Skin epidermis (tissue), 12 donors: ENCODE results near the gene UNC5C.

Source experiments
- H3K27ac ChIP-seq, 21 experiments: fragments of 200-600 bp; sonication (generic) in 11 of 21; one replicate each; pipeline ENCODE4 v1.5.0; 2020; ENCODE audit warnings: mild to moderate bottlenecking in 3 of 21, inconsistent platforms in 2 of 21, moderate library complexity in 2 of 21
- H3K4me3 ChIP-seq, 7 experiments: fragments of 200-600 bp; sonication (generic) in 2 of 7; one replicate each; pipeline ENCODE4 v1.5.0; 2020; ENCODE audit warnings: inconsistent platforms in 2 of 7, mild to moderate bottlenecking in 2 of 7, moderate library complexity in 1 of 7

The UNC5C gene

GRCh38 chr4:95547715-95548471 is 880 bp downstream of the UNC5C start:
- peak overlapping the region in 6 of 7 experiments; percentile 10 to 41 (median 27) for H3K4me3 ChIP-seq
- peak overlapping the region in 2 of 21 experiments; percentile 0 to 11 for H3K27ac ChIP-seq

- Histone ChIP-seq H3K4me3 (peak overlapping the region in 3 of 7 experiments; percentile 24 to 41 (median 39)), H3K27ac (peak overlapping the region in 1 of 21 experiments; percentile 11)
Observed at GRCh38 chr4:95546866-95547714, 1.7 kb downstream of the UNC5C start.

GRCh38 chr4:95546221-95546620 is 2.6 kb downstream of the UNC5C start:
- H3K4me3 ChIP-seq = no peak overlapping the region
- no peak overlapping the region for H3K27ac ChIP-seq

- Histone ChIP-seq H3K4me3 (no peak overlapping the region), H3K27ac (no peak overlapping the region)
Observed at GRCh38 chr4:95545546-95545945, 3.2 kb downstream of the UNC5C start.

GRCh38 chr4:95544113-95545103 is 4.4 kb downstream of the UNC5C start:
- Histone ChIP-seq H3K27ac (no peak overlapping the region), H3K4me3 (no peak overlapping the region)

- no peak overlapping the region for H3K27ac ChIP-seq
- H3K4me3 ChIP-seq = no peak overlapping the region
Observed at GRCh38 chr4:95541889-95542607, 6.7 kb downstream of the UNC5C start.

- Histone ChIP-seq H3K4me3 (no peak overlapping the region), H3K27ac (no peak overlapping the region)
Observed at GRCh38 chr4:95541094-95541493, 7.7 kb downstream of the UNC5C start.

- Histone ChIP-seq H3K27ac (no peak overlapping the region), H3K4me3 (no peak overlapping the region)
Observed at GRCh38 chr4:95540227-95540626, 8.5 kb downstream of the UNC5C start.

GRCh38 chr4:95539106-95539505 is 9.7 kb downstream of the UNC5C start:
- no peak overlapping the region for H3K27ac ChIP-seq
- H3K4me3 ChIP-seq = no peak overlapping the region

- Histone ChIP-seq H3K27ac (no peak overlapping the region), H3K4me3 (no peak overlapping the region)
Observed at GRCh38 chr4:95537863-95538488, 10.8 kb downstream of the UNC5C start.

GRCh38 chr4:95537191-95537590 is 11.6 kb downstream of the UNC5C start:
- Histone ChIP-seq H3K4me3 (no peak overlapping the region), H3K27ac (no peak overlapping the region)

GRCh38 chr4:95536650-95537049 is 12.1 kb downstream of the UNC5C start:
- Histone ChIP-seq H3K27ac (no peak overlapping the region), H3K4me3 (no peak overlapping the region)

GRCh38 chr4:95535180-95535579 is 13.6 kb downstream of the UNC5C start:
- H3K27ac ChIP-seq = no peak overlapping the region
- no peak overlapping the region for H3K4me3 ChIP-seq

GRCh38 chr4:95534032-95534431 is 14.7 kb downstream of the UNC5C start:
- Histone ChIP-seq H3K4me3 (no peak overlapping the region), H3K27ac (no peak overlapping the region)

GRCh38 chr4:95533254-95533653 is 15.5 kb downstream of the UNC5C start:
- H3K4me3 ChIP-seq = no peak overlapping the region
- H3K27ac ChIP-seq = no peak overlapping the region

- H3K27ac ChIP-seq = no peak overlapping the region
- no peak overlapping the region for H3K4me3 ChIP-seq
Observed at GRCh38 chr4:95532305-95532704, 16.5 kb downstream of the UNC5C start.

GRCh38 chr4:95531141-95531540 is 17.6 kb downstream of the UNC5C start:
- Histone ChIP-seq H3K4me3 (no peak overlapping the region), H3K27ac (no peak overlapping the region)

GRCh38 chr4:95529946-95530345 is 18.8 kb downstream of the UNC5C start:
- Histone ChIP-seq H3K4me3 (no peak overlapping the region), H3K27ac (no peak overlapping the region)
